Mesendoderm (in vitro differentiated cells): ENCODE measurements around the gene TNNI3K. TPM values are rescaled to one million over a fixed set of nuclear protein-coding genes. Genes with fewer than 3 reads are reported as not detected.

Experiments used
- DNase-seq: peaks from one replicate; pipeline ENCODE4 v3.0.0; 2013
- H2AK5ac ChIP-seq: 2 replicates; pipeline ENCODE4 v1.6.1; 2013; ENCODE audit warnings: low read length, inconsistent platforms
- H2BK120ac ChIP-seq: 2 replicates; pipeline ENCODE4 v1.6.1; 2013; ENCODE audit warnings: low read depth, mild to moderate bottlenecking, low read length, moderate library complexity, mixed read lengths
- H2BK15ac ChIP-seq: replicated peaks from 2 replicates; pipeline ENCODE4 v1.6.1; 2013; ENCODE audit warnings: low read depth, mild to moderate bottlenecking, moderate library complexity
- H2BK5ac ChIP-seq: 2 replicates; pipeline ENCODE4 v1.6.1; 2013; ENCODE audit warnings: low read length, inconsistent platforms
- H3K18ac ChIP-seq: 2 replicates; pipeline ENCODE4 v1.6.1; 2013; ENCODE audit warnings: mild to moderate bottlenecking, low read length, mixed read lengths
- H3K23ac ChIP-seq: one replicate; pipeline ENCODE4 v1.6.1; 2013; ENCODE audit warnings: low read length
- H3K27ac ChIP-seq: 2 replicates; pipeline ENCODE4 v1.5.1; 2013; ENCODE audit warnings: low read depth, mild to moderate bottlenecking, inconsistent platforms, low read length, moderate library complexity
- H3K27me3 ChIP-seq: 2 replicates; pipeline ENCODE4 v1.6.1; 2013; ENCODE audit warnings: low read length, control low read depth, mild to moderate bottlenecking, inconsistent platforms; ENCODE audit not compliant: insufficient read depth, poor library complexity
- H3K36me3 ChIP-seq: 2 replicates; pipeline ENCODE4 v1.6.1; 2013; ENCODE audit warnings: low read length, inconsistent platforms; ENCODE audit not compliant: control insufficient read depth, insufficient read depth
- H3K4ac ChIP-seq: one replicate; pipeline ENCODE4 v1.6.1; 2013; ENCODE audit warnings: low read depth, mild to moderate bottlenecking, low read length, moderate library complexity
- H3K4me1 ChIP-seq: 2 replicates; pipeline ENCODE4 v1.6.1; 2013; ENCODE audit warnings: low read depth, low read length, inconsistent platforms; ENCODE audit not compliant: control insufficient read depth
- H3K4me2 ChIP-seq: 2 replicates; pipeline ENCODE4 v1.6.1; 2013; ENCODE audit warnings: low read length
- H3K4me3 ChIP-seq: 2 replicates; pipeline ENCODE4 v1.5.1; 2013; ENCODE audit warnings: mild to moderate bottlenecking, low read length
- H3K56ac ChIP-seq: one replicate; pipeline ENCODE4 v1.6.1; 2013; ENCODE audit warnings: low read length
- H3K79me1 ChIP-seq: 2 replicates; pipeline ENCODE4 v1.6.1; 2013; ENCODE audit warnings: low read length, inconsistent platforms
- H3K79me2 ChIP-seq: 2 replicates; pipeline ENCODE4 v1.6.1; 2013; ENCODE audit warnings: mild to moderate bottlenecking, low read length; ENCODE audit not compliant: control insufficient read depth, insufficient read depth
- H3K9ac ChIP-seq: 2 replicates; pipeline ENCODE4 v1.6.1; 2013; ENCODE audit warnings: low read length, inconsistent platforms
- H4K5ac ChIP-seq: one replicate; pipeline ENCODE4 v1.6.1; 2013; ENCODE audit warnings: low read length
- H4K8ac ChIP-seq: one replicate; pipeline ENCODE4 v1.6.1; 2013; ENCODE audit warnings: low read depth, mild to moderate bottlenecking, control low read depth, low read length, moderate library complexity
- WGBS: extraction: QIAGEN DNeasy Blood & Tissue Kit; methylation state at CpG from one replicate; pipeline ENCODE4 v1.1.7; 2013; ENCODE audit warnings: low lambda C conversion rate, missing lambda C conversion rate; ENCODE audit not compliant: insufficient coverage; ENCODE audit errors: extremely low coverage; 5-methylcytosine and 5-hydroxymethylcytosine counted together
- polyA plus RNA-seq, 2 experiments: library from polyadenylated mRNA; stranded (reverse); fragments of 200-250 nt; gene quantifications; one replicate each; pipeline ENCODE4 v1.2.3, GENCODE V29; 2013

The TNNI3K gene
- 0.27 TPM for polyA plus RNA-seq (2013, experiment 1 of 2)
- 0.17 TPM for polyA plus RNA-seq (2013, experiment 2 of 2)

- H3K4me2 ChIP-seq: no peak within 1 kb of the TSS
- H3K79me2 ChIP-seq: no peaks in the 10 kb centered on the region
- no peak within 1 kb of the TSS for H3K56ac ChIP-seq
- no peak within 1 kb of the TSS for H2BK120ac ChIP-seq
- WGBS: no CpG with 5 or more reads among the region's 2 CpGs
- no peak within 1 kb of the TSS for H2BK15ac ChIP-seq
- H3K36me3 ChIP-seq: no peaks in the 10 kb centered on the region
- no peak within 1 kb of the TSS for H3K18ac ChIP-seq
- H3K4me3 ChIP-seq: no peak within 1 kb of the TSS
- H3K9ac ChIP-seq: no peak within 1 kb of the TSS
- no peak within 1 kb of the TSS for H3K4ac ChIP-seq
- no peak within 1 kb of the TSS for H2BK5ac ChIP-seq
- H3K4me1 ChIP-seq: no peaks in the 10 kb centered on the region
- H4K5ac ChIP-seq: no peak within 1 kb of the TSS
- H2AK5ac ChIP-seq: no peak within 1 kb of the TSS
- no peak within 1 kb of the TSS for H3K23ac ChIP-seq
- DNase-seq: no peak
- no peak within 1 kb of the TSS for H3K27ac ChIP-seq
- no peaks in the 10 kb centered on the region for H3K27me3 ChIP-seq
- H3K79me1 ChIP-seq: no peaks in the 10 kb centered on the region
- H4K8ac ChIP-seq: peak within 1 kb of the TSS; percentile 56
These were observed at the start of gene TNNI3K for GRCh38 chr1:74235153-74235552. TNNI3K (plus strand) TSS chr1:74235387; CDS start chr1:74235452, 65 bp downstream.

- H3K56ac ChIP-seq: no peak overlapping the region
- H3K23ac ChIP-seq: no peak overlapping the region
- no peak overlapping the region for H4K5ac ChIP-seq
- no peak overlapping the region for H2BK15ac ChIP-seq
- no peaks in the 10 kb centered on the region for H3K79me2 ChIP-seq
- no peak overlapping the region for H3K4me2 ChIP-seq
- no peaks in the 10 kb centered on the region for H3K4me1 ChIP-seq
- no peak overlapping the region for H3K18ac ChIP-seq
- no peak overlapping the region for H3K9ac ChIP-seq
- no peaks in the 10 kb centered on the region for H3K36me3 ChIP-seq
- H2AK5ac ChIP-seq: no peak overlapping the region
- no peak overlapping the region for H4K8ac ChIP-seq
- H3K27me3 ChIP-seq: no peaks in the 10 kb centered on the region
- no peak overlapping the region for H3K4ac ChIP-seq
- H2BK120ac ChIP-seq: no peak overlapping the region
- no peaks in the 10 kb centered on the region for H3K79me1 ChIP-seq
- no peak overlapping the region for H2BK5ac ChIP-seq
- H3K4me3 ChIP-seq: no peak overlapping the region
- no peak overlapping the region for H3K27ac ChIP-seq
- DNase-seq: no peak
- no CpG with 5 or more reads among the region's 2 CpGs for WGBS
These were observed 41.3 kb upstream of the TNNI3K start for GRCh38 chr1:74193908-74194307.

GRCh38 chr1:74195339-74195738 lies 39.8 kb upstream of the TNNI3K start:
- Histone ChIP-seq H3K27me3 (no peaks in the 10 kb centered on the region), H3K27ac (no peak overlapping the region), H2BK15ac (no peak overlapping the region), H3K4me2 (no peak overlapping the region), H3K18ac (no peak overlapping the region), H3K4me3 (no peak overlapping the region), H2BK120ac (no peak overlapping the region), H4K5ac (no peak overlapping the region), H3K9ac (no peak overlapping the region), H3K79me1 (no peaks in the 10 kb centered on the region), H3K36me3 (no peaks in the 10 kb centered on the region), H3K79me2 (no peaks in the 10 kb centered on the region), H2BK5ac (no peak overlapping the region), H4K8ac (no peak overlapping the region), H3K23ac (no peak overlapping the region), H3K56ac (no peak overlapping the region), H3K4me1 (no peaks in the 10 kb centered on the region), H2AK5ac (no peak overlapping the region), H3K4ac (no peak overlapping the region)
- DNase-seq: no peak

GRCh38 chr1:74197255-74197654 lies 37.9 kb upstream of the TNNI3K start:
- Histone ChIP-seq H2AK5ac (no peak overlapping the region), H4K5ac (no peak overlapping the region), H3K23ac (no peak overlapping the region), H2BK15ac (no peak overlapping the region), H3K27me3 (no peaks in the 10 kb centered on the region), H2BK5ac (no peak overlapping the region), H3K36me3 (no peaks in the 10 kb centered on the region), H3K79me1 (no peaks in the 10 kb centered on the region), H3K4ac (no peak overlapping the region), H3K9ac (no peak overlapping the region), H2BK120ac (no peak overlapping the region), H3K79me2 (no peaks in the 10 kb centered on the region), H3K4me1 (no peaks in the 10 kb centered on the region), H3K27ac (no peak overlapping the region), H4K8ac (peak overlapping the region; percentile 58), H3K4me2 (no peak overlapping the region), H3K56ac (no peak overlapping the region), H3K18ac (no peak overlapping the region), H3K4me3 (no peak overlapping the region)
- DNase-seq: no peak
- no CpG with 5 or more reads among the region's 5 CpGs for WGBS

- Histone ChIP-seq H3K27ac (no peak within 1 kb of the TSS), H3K56ac (peak within 1 kb of the TSS; percentile 77), H2BK120ac (no peak within 1 kb of the TSS), H3K27me3 (no peaks in the 10 kb centered on the region), H2BK5ac (no peak within 1 kb of the TSS), H2AK5ac (no peak within 1 kb of the TSS), H3K9ac (peak within 1 kb of the TSS; percentile 62), H4K8ac (peak within 1 kb of the TSS; percentile 58), H3K79me2 (no peaks in the 10 kb centered on the region), H3K36me3 (no peaks in the 10 kb centered on the region), H3K4ac (no peak within 1 kb of the TSS), H4K5ac (no peak within 1 kb of the TSS), H2BK15ac (no peak within 1 kb of the TSS), H3K18ac (no peak within 1 kb of the TSS), H3K23ac (no peak within 1 kb of the TSS), H3K79me1 (no peaks in the 10 kb centered on the region), H3K4me3 (peak within 1 kb of the TSS; percentile 20), H3K4me1 (no peaks in the 10 kb centered on the region), H3K4me2 (peak within 1 kb of the TSS; percentile 53)
- WGBS: no CpG with 5 or more reads among the region's 41 CpGs
- DNase-seq: peak; percentile 95
These were observed 37.3 kb upstream of the TNNI3K start, which contains the start of the genes FPGT and LRRIQ3 for GRCh38 chr1:74197657-74198552. FPGT (plus strand) TSS chr1:74198242; CDS start chr1:74198279, 37 bp downstream. LRRIQ3 (minus strand) TSS chr1:74198176; CDS start chr1:74183684, 14,492 bp downstream.
